ENCODE measurements around the gene TUBG2.

Gene TUBG2

DNA sequence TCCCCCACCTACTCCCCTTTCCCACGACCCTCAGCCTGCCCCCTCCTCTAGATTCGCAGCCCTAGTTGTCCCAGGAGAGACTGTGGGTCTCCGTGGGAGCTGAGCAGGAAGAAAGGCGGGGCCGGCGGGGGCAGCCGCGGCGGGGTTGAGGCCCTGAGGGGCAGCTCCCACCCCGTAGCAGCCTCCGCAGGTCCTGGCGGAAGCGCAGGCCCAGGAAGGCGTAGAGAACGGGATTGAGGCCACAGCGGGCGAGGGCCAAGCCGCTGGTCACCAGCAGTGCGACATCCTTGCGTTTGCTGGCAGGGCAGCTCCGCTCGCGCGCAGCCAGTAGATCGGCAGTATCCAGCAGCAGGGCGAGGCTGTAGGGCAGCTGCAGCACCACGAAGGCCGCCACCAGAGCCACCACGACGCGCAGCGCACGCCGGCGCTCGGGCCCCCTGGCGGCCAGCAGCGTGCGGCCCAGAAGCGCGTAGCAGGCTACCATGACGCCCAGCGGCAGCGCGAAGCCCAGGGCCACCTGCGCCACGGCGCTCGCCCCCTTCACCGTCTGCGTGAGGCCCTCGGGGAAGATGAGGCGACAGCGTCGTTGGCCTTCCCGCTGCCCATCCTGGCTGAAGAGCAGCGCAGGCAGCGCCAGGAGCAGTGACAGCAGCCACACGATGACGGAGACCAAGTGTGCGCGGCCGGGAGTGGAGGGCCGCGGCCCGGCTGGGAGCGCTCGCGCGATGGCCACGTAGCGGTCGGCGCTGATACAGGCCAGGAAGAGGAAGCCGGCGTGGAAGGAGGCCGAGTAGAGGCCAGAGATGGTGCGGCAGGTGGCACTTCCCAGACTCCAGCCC is 20.6 kb downstream of the TUBG2 start:
- TF ChIP-seq EZH2phosphoT487 (IDR thresholded peaks at IDR 0.05; ENCODE audit: low read depth) = no peak
- TF ChIP-seq, protein P1, sequence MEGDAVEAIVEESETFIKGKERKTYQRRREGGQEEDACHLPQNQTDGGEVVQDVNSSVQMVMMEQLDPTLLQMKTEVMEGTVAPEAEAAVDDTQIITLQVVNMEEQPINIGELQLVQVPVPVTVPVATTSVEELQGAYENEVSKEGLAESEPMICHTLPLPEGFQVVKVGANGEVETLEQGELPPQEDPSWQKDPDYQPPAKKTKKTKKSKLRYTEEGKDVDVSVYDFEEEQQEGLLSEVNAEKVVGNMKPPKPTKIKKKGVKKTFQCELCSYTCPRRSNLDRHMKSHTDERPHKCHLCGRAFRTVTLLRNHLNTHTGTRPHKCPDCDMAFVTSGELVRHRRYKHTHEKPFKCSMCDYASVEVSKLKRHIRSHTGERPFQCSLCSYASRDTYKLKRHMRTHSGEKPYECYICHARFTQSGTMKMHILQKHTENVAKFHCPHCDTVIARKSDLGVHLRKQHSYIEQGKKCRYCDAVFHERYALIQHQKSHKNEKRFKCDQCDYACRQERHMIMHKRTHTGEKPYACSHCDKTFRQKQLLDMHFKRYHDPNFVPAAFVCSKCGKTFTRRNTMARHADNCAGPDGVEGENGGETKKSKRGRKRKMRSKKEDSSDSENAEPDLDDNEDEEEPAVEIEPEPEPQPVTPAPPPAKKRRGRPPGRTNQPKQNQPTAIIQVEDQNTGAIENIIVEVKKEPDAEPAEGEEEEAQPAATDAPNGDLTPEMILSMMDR (IDR thresholded peaks at IDR 0.05; ENCODE audit: low read depth, low read length) = peak; percentile 71
- Histone ChIP-seq H3K4me1 (ENCODE audit: low read length) (peaks cover 55% of the 10 kb centered on the region), H2AFZ (ENCODE audit: low read depth, low read length) (peak overlapping the region; percentile 43; the same call in 1 of the 2 replicates)

GRCh38 chr17:42680331-42680808 is 21.3 kb downstream of the TUBG2 start:
- H3K36me3 ChIP-seq (replicated peaks; ENCODE audit: low read depth, low read length) = peaks cover 6% of the 10 kb centered on the region
- H3K9ac ChIP-seq (ENCODE audit: low read length) = peak overlapping the region; percentile 75
- peak overlapping the region; percentile 84 for H3K27ac ChIP-seq (ENCODE audit: low read length)
- peak overlapping the region; percentile 82 for H3K4me3 ChIP-seq (ENCODE audit: low read length)
- no peaks in the 10 kb centered on the region for H3K9me3 ChIP-seq (ENCODE audit: insufficient read depth, low read length)
- H3K4me2 ChIP-seq (ENCODE audit: low read length) = peak overlapping the region; percentile 97
- no peaks in the 10 kb centered on the region for H4K20me1 ChIP-seq (ENCODE audit: insufficient read depth, low read length)
- H3K27me3 ChIP-seq (ENCODE audit: low read depth, low read length) = peaks cover 8% of the 10 kb centered on the region
- no peak overlapping the region; the same call in 1 of the 2 replicates for H2AFZ ChIP-seq (ENCODE audit: low read depth, low read length)
- TF ChIP-seq, protein P1 (IDR thresholded peaks at IDR 0.05; ENCODE audit: low read depth, low read length) = no peak
- no peak for TF ChIP-seq EZH2phosphoT487 (IDR thresholded peaks at IDR 0.05; ENCODE audit: low read depth)
- H3K79me2 ChIP-seq (ENCODE audit: low read length) = peaks cover 34% of the 10 kb centered on the region
- H3K4me1 ChIP-seq (ENCODE audit: low read length) = peaks cover 48% of the 10 kb centered on the region

More for the DNA sequence above, 20.6 kb downstream of the TUBG2 start:
- H3K36me3 ChIP-seq (replicated peaks; ENCODE audit: low read depth, low read length) = peaks cover 2% of the 10 kb centered on the region
- H3K27ac ChIP-seq (ENCODE audit: low read length) = peak overlapping the region; percentile 84
- peaks cover 12% of the 10 kb centered on the region for H3K27me3 ChIP-seq (ENCODE audit: low read depth, low read length)
- H3K4me3 ChIP-seq (ENCODE audit: low read length) = peak overlapping the region; percentile 82
- H3K79me2 ChIP-seq (ENCODE audit: low read length) = peaks cover 37% of the 10 kb centered on the region
- H3K9me3 ChIP-seq (ENCODE audit: insufficient read depth, low read length) = no peaks in the 10 kb centered on the region
- peak overlapping the region; percentile 97 for H3K4me2 ChIP-seq (ENCODE audit: low read length)
- H4K20me1 ChIP-seq (ENCODE audit: insufficient read depth, low read length) = peaks cover 1% of the 10 kb centered on the region; the same call in 1 of the 2 replicates
- H3K9ac ChIP-seq (ENCODE audit: low read length) = peak overlapping the region; percentile 75

DNA sequence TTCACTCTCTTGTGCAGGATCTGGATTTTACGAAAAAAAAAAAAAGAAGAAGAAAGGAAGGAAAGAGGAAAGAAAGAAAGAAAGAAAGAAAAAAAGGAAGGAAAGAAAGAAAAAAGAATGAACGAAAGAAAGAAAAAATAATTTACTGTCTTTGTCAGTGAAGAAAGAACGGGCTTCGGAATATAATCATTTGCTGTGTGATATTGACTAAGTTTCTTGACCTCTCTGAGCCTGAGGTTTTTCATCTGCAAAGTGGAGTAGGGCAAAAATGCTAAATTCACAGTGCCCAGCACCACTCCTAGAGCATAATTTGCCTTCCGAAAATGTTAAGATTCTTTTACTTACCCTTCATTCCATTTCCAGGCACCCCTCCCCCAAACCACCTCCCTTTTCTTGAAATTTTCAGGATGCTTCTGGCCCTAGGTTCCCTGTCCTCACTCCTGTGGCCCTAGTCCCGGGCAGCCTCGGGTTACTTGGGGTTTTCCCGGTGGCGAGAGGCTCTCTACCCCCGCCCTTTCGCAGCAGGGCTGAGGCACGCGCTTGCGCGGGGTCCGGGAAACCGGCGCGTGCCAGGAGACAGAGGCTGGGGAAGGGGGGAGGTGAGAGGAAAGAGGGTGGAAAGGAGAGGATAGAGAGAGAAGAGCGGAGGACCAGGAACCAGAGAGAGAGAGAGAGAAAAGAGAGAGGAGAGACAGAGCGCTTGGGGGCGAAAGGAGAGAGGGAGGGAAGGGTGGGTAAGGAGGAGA is 23.1 kb downstream of the TUBG2 start, which contains the start of gene CNTNAP1:
TSS of gene CNTNAP1 (plus strand) at position 556 of the 746 bp plus-strand sequence. CDS start 299 bp downstream, outside the sequence.
- Histone ChIP-seq H3K79me2 (ENCODE audit: low read length) (peaks cover 27% of the 10 kb centered on the region), H3K4me2 (ENCODE audit: low read length) (peak within 1 kb of the TSS; percentile 99), H2AFZ (ENCODE audit: low read depth, low read length) (peak within 1 kb of the TSS; percentile 58), H3K9ac (ENCODE audit: low read length) (peak within 1 kb of the TSS; percentile 85), H3K4me3 (ENCODE audit: low read length) (peak within 1 kb of the TSS; percentile 82), H3K27me3 (ENCODE audit: low read depth, low read length) (no peaks in the 10 kb centered on the region), H3K9me3 (ENCODE audit: insufficient read depth, low read length) (no peaks in the 10 kb centered on the region), H3K27ac (ENCODE audit: low read length) (peak within 1 kb of the TSS; percentile 66), H4K20me1 (ENCODE audit: insufficient read depth, low read length) (no peaks in the 10 kb centered on the region), H3K36me3 (replicated peaks; ENCODE audit: low read depth, low read length) (peaks cover 15% of the 10 kb centered on the region), H3K4me1 (ENCODE audit: low read length) (peaks cover 44% of the 10 kb centered on the region)
- TF ChIP-seq, protein P1 (IDR thresholded peaks at IDR 0.05; ENCODE audit: low read depth, low read length) = no peak
- no peak for TF ChIP-seq EZH2phosphoT487 (IDR thresholded peaks at IDR 0.05; ENCODE audit: low read depth)

All from OCI-LY3 (cell line).